ENCODE data around the gene FCN1.

FCN1 gene

DNA sequence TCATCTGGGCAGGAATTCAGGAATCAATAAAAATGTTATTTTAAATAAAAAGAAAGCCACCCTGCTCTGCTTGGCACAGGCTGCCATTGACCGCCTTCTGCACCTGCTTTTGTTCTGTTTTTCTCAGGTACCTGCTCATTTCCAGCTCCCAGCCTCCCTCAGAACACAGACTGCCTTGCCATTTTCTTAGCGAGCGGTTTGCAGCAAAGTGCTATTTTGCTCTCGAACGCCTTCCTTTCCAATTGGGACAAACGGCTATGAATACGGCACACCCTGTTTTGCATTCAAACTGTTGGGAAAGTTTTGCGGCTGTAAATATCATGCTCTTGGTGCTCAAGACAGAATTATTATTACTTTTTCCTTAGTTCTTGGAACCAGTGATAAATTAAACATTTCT lies 25.1 kb upstream of the FCN1 start:
- H3K4me3 ChIP-seq (ENCODE audit: severe bottlenecking): no peak overlapping the region
- H3K36me3 ChIP-seq (ENCODE audit: low read depth): no peaks in the 10 kb centered on the region
- DNase-seq (ENCODE audit: low spot score) (no peak), ATAC-seq (ENCODE audit: low read depth) (no peak)
- H3K4me1 ChIP-seq (ENCODE audit: insufficient read depth, poor library complexity, severe bottlenecking): no peaks in the 10 kb centered on the region
- peaks cover 42% of the 10 kb centered on the region for H3K27me3 ChIP-seq (ENCODE audit: insufficient read depth, poor library complexity, severe bottlenecking)
- H3K27ac ChIP-seq (ENCODE audit: poor library complexity, severe bottlenecking): no peak overlapping the region
- TF ChIP-seq CTCF (IDR thresholded peaks at IDR 0.05; ENCODE audit: poor library complexity, severe bottlenecking): no peak
- H3K9me3 ChIP-seq (ENCODE audit: severe bottlenecking): no peaks in the 10 kb centered on the region

DNA sequence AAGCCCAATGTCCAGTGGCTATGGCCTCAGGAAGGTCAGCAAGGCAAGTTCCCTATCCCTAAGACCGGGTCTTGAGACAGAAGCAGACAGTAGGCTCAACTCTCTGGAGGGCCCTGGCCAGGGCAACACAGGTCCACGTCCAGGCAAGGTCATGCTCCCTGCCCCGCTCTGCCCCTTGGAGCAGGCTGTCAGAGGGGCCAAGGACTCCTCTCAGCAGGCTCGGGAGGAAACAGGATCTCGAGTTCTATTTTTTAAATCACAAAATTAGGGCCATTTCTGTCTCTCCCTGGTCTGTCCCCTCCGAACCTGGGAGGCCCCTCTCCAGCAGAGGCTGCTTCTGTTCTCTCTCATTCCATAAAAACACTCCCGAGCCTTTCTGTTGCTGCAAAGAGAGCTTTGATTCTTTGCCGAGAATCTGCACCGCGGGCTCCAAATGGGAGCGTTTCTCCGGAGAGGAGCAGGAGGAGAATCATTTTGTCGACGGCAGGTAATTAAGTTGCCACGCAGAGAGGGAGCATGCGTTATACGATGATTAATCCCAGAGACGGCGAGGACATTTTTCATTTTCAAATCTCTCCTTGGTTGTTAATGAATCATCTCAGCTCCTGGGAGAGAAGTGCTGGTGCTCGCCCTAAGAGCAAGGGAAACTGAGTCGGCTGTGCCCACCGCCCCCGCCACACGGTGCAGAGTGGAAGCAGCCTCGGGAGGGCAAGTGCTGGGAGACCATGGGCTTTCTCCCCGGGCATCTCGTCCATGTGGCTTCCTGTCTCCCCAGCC lies 24.5 kb upstream of the FCN1 start:
- Histone ChIP-seq H3K4me3 (ENCODE audit: severe bottlenecking) (no peak overlapping the region), H3K27me3 (ENCODE audit: insufficient read depth, poor library complexity, severe bottlenecking) (peaks cover 47% of the 10 kb centered on the region)
- ATAC-seq (ENCODE audit: low read depth): no peak

GRCh38 chr9:134940236-134941208 lies 22.8 kb upstream of the FCN1 start:
- no peak for TF ChIP-seq CTCF (IDR thresholded peaks at IDR 0.05; ENCODE audit: poor library complexity, severe bottlenecking)
- Histone ChIP-seq H3K27ac (ENCODE audit: poor library complexity, severe bottlenecking) (no peak overlapping the region), H3K4me3 (ENCODE audit: severe bottlenecking) (no peak overlapping the region), H3K4me1 (ENCODE audit: insufficient read depth, poor library complexity, severe bottlenecking) (no peaks in the 10 kb centered on the region), H3K36me3 (ENCODE audit: low read depth) (no peaks in the 10 kb centered on the region), H3K9me3 (ENCODE audit: severe bottlenecking) (no peaks in the 10 kb centered on the region), H3K27me3 (ENCODE audit: insufficient read depth, poor library complexity, severe bottlenecking) (peaks cover 64% of the 10 kb centered on the region)
- DNase-seq (ENCODE audit: low spot score) (peak; percentile 38), ATAC-seq (ENCODE audit: low read depth) (no peak)

More for the DNA sequence above, 24.5 kb upstream of the FCN1 start:
- Histone ChIP-seq H3K27ac (ENCODE audit: poor library complexity, severe bottlenecking) (no peak overlapping the region), H3K9me3 (ENCODE audit: severe bottlenecking) (no peaks in the 10 kb centered on the region), H3K36me3 (ENCODE audit: low read depth) (no peaks in the 10 kb centered on the region), H3K4me1 (ENCODE audit: insufficient read depth, poor library complexity, severe bottlenecking) (no peaks in the 10 kb centered on the region)
- peak; percentile 26 for DNase-seq (ENCODE audit: low spot score)
- TF ChIP-seq CTCF (IDR thresholded peaks at IDR 0.05; ENCODE audit: poor library complexity, severe bottlenecking): no peak

GRCh38 chr9:134939836-134940235 lies 22.1 kb upstream of the FCN1 start:
- DNase-seq (ENCODE audit: low spot score) (peak; percentile 40), ATAC-seq (ENCODE audit: low read depth) (no peak)
- no peak overlapping the region for H3K4me3 ChIP-seq (ENCODE audit: severe bottlenecking)
- H3K27ac ChIP-seq (ENCODE audit: poor library complexity, severe bottlenecking): no peak overlapping the region
- H3K27me3 ChIP-seq (ENCODE audit: insufficient read depth, poor library complexity, severe bottlenecking): peaks cover 68% of the 10 kb centered on the region
- H3K9me3 ChIP-seq (ENCODE audit: severe bottlenecking): no peaks in the 10 kb centered on the region
- H3K4me1 ChIP-seq (ENCODE audit: insufficient read depth, poor library complexity, severe bottlenecking): no peaks in the 10 kb centered on the region
- TF ChIP-seq CTCF (IDR thresholded peaks at IDR 0.05; ENCODE audit: poor library complexity, severe bottlenecking): no peak
- H3K36me3 ChIP-seq (ENCODE audit: low read depth): no peaks in the 10 kb centered on the region
